Measurements from ENCODE around the gene ZFYVE19.

GRCh38 chr15:40799523-40799922 is 7.4 kb upstream of the ZFYVE19 start:
- TF ChIP-seq CTCF (conservative IDR thresholded peaks at IDR 0.05 in 1 of 2, IDR thresholded peaks at IDR 0.05 in 1 of 2; ENCODE audit: low read depth in 1 of 2, low read length in 2 of 2) (no peak), EZH2 (IDR thresholded peaks at IDR 0.05; ENCODE audit: low read length, missing control alignments) (no peak)

Measured in fibroblast of lung (primary cell).